ENCODE results near the gene PLXNA2. TPM values are rescaled to one million over a fixed set of nuclear protein-coding genes. Genes with fewer than 3 reads are reported as not detected.

PLXNA2 gene
- total RNA-seq, 2 experiments from 2014 or later, result 0.04 TPM; not detected in 1

- Mint-ChIP-seq H3K36me3 (ENCODE audit: low read depth) (no peaks in the 10 kb centered on the region), H3K9me3 (ENCODE audit: low read depth) (no peaks in the 10 kb centered on the region), H3K27ac (no peak overlapping the region), H3K4me3 (no peak overlapping the region), H3K4me1 (no peaks in the 10 kb centered on the region), H3K27me3 (peaks cover 25% of the 10 kb centered on the region)
- intact Hi-C loops (cut with DNase I, micrococcal nuclease), result no loop called here
- POLR2A ChIA-PET, result no interaction called here
- DNase-seq (no peak), ATAC-seq (no peak)
- CTCF ChIA-PET, result no interaction called here
These were observed 20.4 kb upstream of the PLXNA2 start for GRCh38 chr1:208264469-208265121.

- ChIA-PET POLR2A (no interaction called here), CTCF (interaction anchor here (1.2 kb wide), 1 partner anchor 134 kb away, joined by 3 read pairs; no protein-coding TSS in a partner anchor)
- DNase-seq, result no peak
- Mint-ChIP-seq H3K4me3 (no peak overlapping the region), H3K27me3 (peaks cover 22% of the 10 kb centered on the region), H3K4me1 (no peaks in the 10 kb centered on the region), H3K9me3 (ENCODE audit: low read depth) (no peaks in the 10 kb centered on the region), H3K36me3 (ENCODE audit: low read depth) (no peaks in the 10 kb centered on the region), H3K27ac (no peak overlapping the region)
- intact Hi-C loops (cut with DNase I, micrococcal nuclease), result no loop called here
- no peak for ATAC-seq
These were observed 17.7 kb upstream of the PLXNA2 start for GRCh38 chr1:208261874-208262273.

- intact Hi-C loops (cut with DNase I, micrococcal nuclease), result no loop called here
- ChIA-PET POLR2A (no interaction called here), CTCF (interaction anchor here (1.1 kb wide), 1 partner anchor 13 kb away, joined by 5 read pairs; no protein-coding TSS in a partner anchor)
- H3K36me3 Mint-ChIP-seq (ENCODE audit: low read depth), result no peaks in the 10 kb centered on the region
- peaks cover 20% of the 10 kb centered on the region for H3K27me3 Mint-ChIP-seq
- no peak overlapping the region for H3K4me3 Mint-ChIP-seq
- H3K27ac Mint-ChIP-seq, result no peak overlapping the region
- no peaks in the 10 kb centered on the region for H3K4me1 Mint-ChIP-seq
- no peak for DNase-seq
- no peaks in the 10 kb centered on the region for H3K9me3 Mint-ChIP-seq (ENCODE audit: low read depth)
- no peak for ATAC-seq
These were observed 14.1 kb upstream of the PLXNA2 start for GRCh38 chr1:208258277-208258676.

GRCh38 chr1:208257351-208257750 lies 13.2 kb upstream of the PLXNA2 start:
- DNase-seq, result no peak
- POLR2A ChIA-PET, result no interaction called here
- Mint-ChIP-seq H3K4me3 (no peak overlapping the region), H3K4me1 (no peaks in the 10 kb centered on the region), H3K36me3 (ENCODE audit: low read depth) (no peaks in the 10 kb centered on the region), H3K27me3 (peaks cover 20% of the 10 kb centered on the region), H3K9me3 (ENCODE audit: low read depth) (no peaks in the 10 kb centered on the region), H3K27ac (no peak overlapping the region)
- CTCF ChIA-PET, result no interaction called here
- intact Hi-C loops (cut with DNase I, micrococcal nuclease), result no loop called here
- ATAC-seq, result no peak

- intact Hi-C loops (cut with DNase I, micrococcal nuclease), result no loop called here
- CTCF ChIA-PET, result no interaction called here
- no peak for ATAC-seq
These were observed 12.4 kb upstream of the PLXNA2 start for GRCh38 chr1:208256556-208256955.

GRCh38 chr1:208256091-208256490 lies 11.9 kb upstream of the PLXNA2 start:
- POLR2A ChIA-PET, result no interaction called here

More at GRCh38 chr1:208256556-208256955, 12.4 kb upstream of the PLXNA2 start:
- no peak for DNase-seq
- Mint-ChIP-seq H3K36me3 (ENCODE audit: low read depth) (no peaks in the 10 kb centered on the region), H3K9me3 (ENCODE audit: low read depth) (no peaks in the 10 kb centered on the region), H3K4me3 (no peak overlapping the region), H3K27me3 (peaks cover 24% of the 10 kb centered on the region), H3K27ac (no peak overlapping the region), H3K4me1 (no peaks in the 10 kb centered on the region)
- POLR2A ChIA-PET, result no interaction called here

GRCh38 chr1:208254862-208255261 lies 10.7 kb upstream of the PLXNA2 start:
- no peaks in the 10 kb centered on the region for H3K36me3 Mint-ChIP-seq (ENCODE audit: low read depth)
- DNase-seq, result no peak
- POLR2A ChIA-PET, result no interaction called here
- no peaks in the 10 kb centered on the region for H3K9me3 Mint-ChIP-seq (ENCODE audit: low read depth)
- H3K4me1 Mint-ChIP-seq, result no peaks in the 10 kb centered on the region
- intact Hi-C loops (cut with DNase I, micrococcal nuclease), result no loop called here
- peaks cover 27% of the 10 kb centered on the region for H3K27me3 Mint-ChIP-seq
- CTCF ChIA-PET, result interaction anchor here (1.9 kb wide), 1 partner anchor 9 kb away, joined by 7 read pairs; no protein-coding TSS in a partner anchor
- no peak for ATAC-seq
- H3K4me3 Mint-ChIP-seq, result no peak overlapping the region
- no peak overlapping the region for H3K27ac Mint-ChIP-seq

More at GRCh38 chr1:208256091-208256490, 11.9 kb upstream of the PLXNA2 start:
- Mint-ChIP-seq H3K4me3 (no peak overlapping the region), H3K36me3 (ENCODE audit: low read depth) (no peaks in the 10 kb centered on the region), H3K27me3 (peaks cover 27% of the 10 kb centered on the region), H3K4me1 (no peaks in the 10 kb centered on the region), H3K9me3 (ENCODE audit: low read depth) (no peaks in the 10 kb centered on the region), H3K27ac (no peak overlapping the region)
- CTCF ChIA-PET, result no interaction called here
- DNase-seq, result no peak
- no peak for ATAC-seq
- intact Hi-C loops (cut with DNase I, micrococcal nuclease), result no loop called here

- H3K4me3 Mint-ChIP-seq, result no peak overlapping the region
- ChIA-PET CTCF (interaction anchor here (1.9 kb wide), 1 partner anchor 9 kb away, joined by 7 read pairs; no protein-coding TSS in a partner anchor), POLR2A (no interaction called here)
- ATAC-seq (no peak), DNase-seq (no peak)
- intact Hi-C loops (cut with DNase I, micrococcal nuclease), result no loop called here
- H3K9me3 Mint-ChIP-seq (ENCODE audit: low read depth), result no peaks in the 10 kb centered on the region
- no peaks in the 10 kb centered on the region for H3K36me3 Mint-ChIP-seq (ENCODE audit: low read depth)
- no peak overlapping the region for H3K27ac Mint-ChIP-seq
- no peaks in the 10 kb centered on the region for H3K4me1 Mint-ChIP-seq
- H3K27me3 Mint-ChIP-seq, result peaks cover 26% of the 10 kb centered on the region
These were observed 10.2 kb upstream of the PLXNA2 start for GRCh38 chr1:208254376-208254775.

- POLR2A ChIA-PET, result no interaction called here
- intact Hi-C loops (cut with DNase I, micrococcal nuclease), result no loop called here
- Mint-ChIP-seq H3K4me3 (no peak overlapping the region), H3K4me1 (no peaks in the 10 kb centered on the region), H3K36me3 (ENCODE audit: low read depth) (no peaks in the 10 kb centered on the region), H3K27ac (no peak overlapping the region), H3K27me3 (peaks cover 19% of the 10 kb centered on the region), H3K9me3 (ENCODE audit: low read depth) (no peaks in the 10 kb centered on the region)
- DNase-seq, result no peak
- ATAC-seq, result no peak
- CTCF ChIA-PET, result interaction anchor here (1.9 kb wide), 1 partner anchor 8 kb away, joined by 7 read pairs; no protein-coding TSS in a partner anchor
These were observed 8.8 kb upstream of the PLXNA2 start for GRCh38 chr1:208252836-208253576.

GRCh38 chr1:208251911-208252835 lies 8.0 kb upstream of the PLXNA2 start:
- H3K4me1 Mint-ChIP-seq, result no peaks in the 10 kb centered on the region
- no peak for DNase-seq
- no peak for ATAC-seq
- intact Hi-C loops (cut with DNase I, micrococcal nuclease), result no loop called here
- ChIA-PET CTCF (no interaction called here), POLR2A (no interaction called here)
- H3K27me3 Mint-ChIP-seq, result peaks cover 15% of the 10 kb centered on the region
- H3K36me3 Mint-ChIP-seq (ENCODE audit: low read depth), result no peaks in the 10 kb centered on the region
- no peak overlapping the region for H3K4me3 Mint-ChIP-seq
- no peaks in the 10 kb centered on the region for H3K9me3 Mint-ChIP-seq (ENCODE audit: low read depth)
- no peak overlapping the region for H3K27ac Mint-ChIP-seq

- H3K27me3 Mint-ChIP-seq, result peaks cover 13% of the 10 kb centered on the region
- CTCF ChIA-PET, result no interaction called here
- intact Hi-C loops (cut with DNase I, micrococcal nuclease), result no loop called here
- POLR2A ChIA-PET, result no interaction called here
- no peaks in the 10 kb centered on the region for H3K36me3 Mint-ChIP-seq (ENCODE audit: low read depth)
- DNase-seq, result no peak
- H3K4me1 Mint-ChIP-seq, result no peaks in the 10 kb centered on the region
- H3K4me3 Mint-ChIP-seq, result no peak overlapping the region
- H3K27ac Mint-ChIP-seq, result no peak overlapping the region
- ATAC-seq, result no peak
- H3K9me3 Mint-ChIP-seq (ENCODE audit: low read depth), result no peaks in the 10 kb centered on the region
These were observed 6.8 kb upstream of the PLXNA2 start for GRCh38 chr1:208251015-208251414.
